Endodermal cell (in vitro differentiated cells): ENCODE measurements around the gene KCND1. TPM values are rescaled to one million over a fixed set of nuclear protein-coding genes. Genes with fewer than 3 reads are reported as not detected.

ENCODE experiments used
- DNase-seq: peaks from one replicate; pipeline ENCODE4 v3.0.0-alpha.2; 2017
- H3K27ac ChIP-seq: 2 replicates; pipeline ENCODE4 v1.5.1; 2013; ENCODE audit warnings: mild to moderate bottlenecking, low read depth, low read length, moderate library complexity
- H3K27me3 ChIP-seq: 2 replicates; pipeline ENCODE4 v1.6.1; 2013; ENCODE audit warnings: mild to moderate bottlenecking, low read length, moderate library complexity; ENCODE audit not compliant: insufficient read depth, control insufficient read depth, poor library complexity, severe bottlenecking
- H3K36me3 ChIP-seq: 2 replicates; pipeline ENCODE4 v1.7.0; 2013; ENCODE audit warnings: mild to moderate bottlenecking, low read length, moderate library complexity; ENCODE audit not compliant: control insufficient read depth, insufficient read depth
- H3K4me1 ChIP-seq: one replicate; pipeline ENCODE4 v1.7.0; 2013; ENCODE audit warnings: low read length; ENCODE audit not compliant: control insufficient read depth, insufficient read depth
- H3K4me3 ChIP-seq: 2 replicates; pipeline ENCODE4 v1.5.1; 2013; ENCODE audit warnings: mild to moderate bottlenecking, low read length, moderate library complexity
- H3K9ac ChIP-seq: 2 replicates; pipeline ENCODE4 v1.6.1; 2013; ENCODE audit warnings: mild to moderate bottlenecking, low read length, moderate library complexity; ENCODE audit not compliant: poor library complexity, severe bottlenecking; ENCODE audit errors: extremely low read depth
- H3K9me3 ChIP-seq: 2 replicates; pipeline ENCODE4 v1.6.1; 2013; ENCODE audit warnings: mild to moderate bottlenecking, low read length, moderate library complexity; ENCODE audit not compliant: control insufficient read depth
- H3K27ac Mint-ChIP-seq: 2 replicates; pipeline ENCODE4 v1.8.0; 2020; ENCODE audit warnings: mixed read lengths
- H3K27me3 Mint-ChIP-seq: 2 replicates; pipeline ENCODE4 v1.8.0; 2021; ENCODE audit warnings: mild to moderate bottlenecking, mixed read lengths; ENCODE audit not compliant: insufficient read depth
- H3K36me3 Mint-ChIP-seq: 2 replicates; pipeline ENCODE4 v1.8.0; 2020; ENCODE audit warnings: low read depth, mixed read lengths
- H3K4me1 Mint-ChIP-seq: 2 replicates; pipeline ENCODE4 v1.8.0; 2020; ENCODE audit warnings: mixed read lengths
- H3K4me3 Mint-ChIP-seq: 2 replicates; pipeline ENCODE4 v1.8.0; 2020; ENCODE audit warnings: mild to moderate bottlenecking, moderate library complexity, mixed read lengths
- H3K9me3 Mint-ChIP-seq: 2 replicates; pipeline ENCODE4 v1.8.0; 2020; ENCODE audit warnings: mild to moderate bottlenecking, mixed read lengths
- WGBS, 2 experiments: methylation state at CpG; one replicate each; pipeline versions ENCODE4 v1.1.5 to v1.1.7; 2013; ENCODE audit warnings: missing lambda C conversion rate in 2 of 2, mixed read lengths in 1 of 2; ENCODE audit not compliant: insufficient coverage in 1 of 2, insufficient read length in 1 of 2; 5-methylcytosine and 5-hydroxymethylcytosine counted together
- total RNA-seq, 2 donors: library from RNA; stranded (reverse); fragmentation: NEBNext Ultra II Directional in 1 of 2; extraction: Animal tissue kit (Norgen Biotek cat#: 25700) in 1 of 2; gene quantifications; 2 replicates in 1 of 2; 3 replicates in 1 of 2; pipeline ENCODE4 v1.2.1, GENCODE V29; 2021
- TF ChIP-seq, protein P1 (sequence below): fragments of 200-600 bp; sonication (generic); conservative IDR thresholded peaks from 2 replicates; pipeline ENCODE4 v1.5.0; 2021; ENCODE audit warnings: antibody characterized with exemption, mild to moderate bottlenecking

KCND1 gene
- total RNA-seq, 2 donors from 2014 or later = 3.6 to 7.0 TPM

DNA sequence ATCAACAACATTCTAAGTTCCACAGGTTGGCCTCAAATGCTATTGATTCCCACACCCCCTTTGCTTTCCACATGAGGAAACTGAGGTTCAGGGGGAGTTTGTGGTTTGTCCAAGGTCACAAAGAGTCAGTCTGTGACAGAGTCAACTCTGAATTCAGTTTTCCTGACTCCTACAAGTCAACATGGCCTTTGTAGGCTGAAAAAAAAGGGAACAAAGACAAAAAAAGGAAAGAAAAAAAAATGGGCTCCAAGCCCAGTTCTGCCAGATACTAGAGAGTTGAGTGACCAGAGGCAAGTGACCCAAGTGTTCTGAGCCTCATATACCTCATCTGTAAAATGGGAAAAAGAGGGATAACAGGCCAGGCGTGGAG, 36.4 kb downstream of the KCND1 start:
- H3K4me1 Mint-ChIP-seq = peaks cover 16% of the 10 kb centered on the region
- no peaks in the 10 kb centered on the region for H3K9me3 ChIP-seq
- H3K9ac ChIP-seq = no peak overlapping the region
- no peak overlapping the region for H3K27ac Mint-ChIP-seq
- H3K9me3 Mint-ChIP-seq = peaks cover 63% of the 10 kb centered on the region
- peaks cover 51% of the 10 kb centered on the region for H3K36me3 ChIP-seq
- WGBS, 2 experiments = 86 to 100% methylated on average over 1 of the region's 1 CpG
- H3K4me1 ChIP-seq = peaks cover 3% of the 10 kb centered on the region
- H3K4me3 ChIP-seq = no peak overlapping the region
- TF ChIP-seq, protein P1, sequence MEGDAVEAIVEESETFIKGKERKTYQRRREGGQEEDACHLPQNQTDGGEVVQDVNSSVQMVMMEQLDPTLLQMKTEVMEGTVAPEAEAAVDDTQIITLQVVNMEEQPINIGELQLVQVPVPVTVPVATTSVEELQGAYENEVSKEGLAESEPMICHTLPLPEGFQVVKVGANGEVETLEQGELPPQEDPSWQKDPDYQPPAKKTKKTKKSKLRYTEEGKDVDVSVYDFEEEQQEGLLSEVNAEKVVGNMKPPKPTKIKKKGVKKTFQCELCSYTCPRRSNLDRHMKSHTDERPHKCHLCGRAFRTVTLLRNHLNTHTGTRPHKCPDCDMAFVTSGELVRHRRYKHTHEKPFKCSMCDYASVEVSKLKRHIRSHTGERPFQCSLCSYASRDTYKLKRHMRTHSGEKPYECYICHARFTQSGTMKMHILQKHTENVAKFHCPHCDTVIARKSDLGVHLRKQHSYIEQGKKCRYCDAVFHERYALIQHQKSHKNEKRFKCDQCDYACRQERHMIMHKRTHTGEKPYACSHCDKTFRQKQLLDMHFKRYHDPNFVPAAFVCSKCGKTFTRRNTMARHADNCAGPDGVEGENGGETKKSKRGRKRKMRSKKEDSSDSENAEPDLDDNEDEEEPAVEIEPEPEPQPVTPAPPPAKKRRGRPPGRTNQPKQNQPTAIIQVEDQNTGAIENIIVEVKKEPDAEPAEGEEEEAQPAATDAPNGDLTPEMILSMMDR = no peak
- H3K4me3 Mint-ChIP-seq = no peak overlapping the region
- H3K27me3 ChIP-seq = no peaks in the 10 kb centered on the region
- no peak for DNase-seq
- H3K36me3 Mint-ChIP-seq = peaks cover 56% of the 10 kb centered on the region
- no peaks in the 10 kb centered on the region for H3K27me3 Mint-ChIP-seq
- no peak overlapping the region for H3K27ac ChIP-seq

DNA sequence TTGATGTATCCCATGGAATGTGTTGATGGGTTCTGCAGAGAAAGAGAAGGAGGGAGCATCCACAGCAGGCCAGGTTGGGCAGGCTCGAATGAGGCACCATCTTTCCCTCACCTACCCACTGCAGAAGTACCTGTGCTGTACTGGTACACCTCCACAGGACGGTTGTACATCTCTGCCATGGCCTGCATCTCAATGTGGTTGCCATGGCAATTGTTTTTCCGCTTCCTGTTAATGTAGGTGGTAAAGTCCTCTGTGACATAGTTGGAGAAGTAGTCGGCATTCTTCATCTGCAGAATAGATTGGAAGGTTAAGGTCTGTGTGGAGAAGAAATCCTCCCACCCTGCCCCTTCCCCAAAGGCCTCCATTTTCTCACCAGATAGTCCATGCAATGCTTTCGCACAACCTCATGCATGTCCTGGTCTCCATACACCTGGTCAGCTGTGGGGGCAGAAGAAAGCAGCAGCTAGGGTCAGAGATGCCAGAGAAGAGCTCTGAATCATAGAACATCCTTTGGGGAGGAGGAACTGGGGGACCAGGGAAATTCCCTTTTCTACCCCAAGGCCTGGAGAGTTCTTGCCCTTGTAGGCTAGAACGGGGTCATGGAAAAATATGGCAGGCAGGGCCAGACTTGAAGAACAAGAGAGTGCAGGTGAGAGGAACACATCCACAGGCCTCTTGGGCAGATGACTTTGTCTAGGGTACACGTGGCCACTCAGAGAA, 36.9 kb downstream of the KCND1 start:
- TF ChIP-seq, protein P1 = no peak
- no peak overlapping the region for H3K9ac ChIP-seq
- no peaks in the 10 kb centered on the region for H3K9me3 ChIP-seq
- Mint-ChIP-seq H3K9me3 (peaks cover 62% of the 10 kb centered on the region), H3K27ac (no peak overlapping the region), H3K4me1 (peaks cover 16% of the 10 kb centered on the region), H3K27me3 (no peaks in the 10 kb centered on the region), H3K4me3 (no peak overlapping the region), H3K36me3 (peaks cover 54% of the 10 kb centered on the region)
- H3K4me3 ChIP-seq = no peak overlapping the region
- DNase-seq = no peak
- no peaks in the 10 kb centered on the region for H3K27me3 ChIP-seq
- WGBS, 2 experiments = 93% methylated on average over 7 of the region's 7 CpGs; no CpG with 5 or more reads in 1 of the 2 experiments
- no peak overlapping the region for H3K27ac ChIP-seq
- H3K36me3 ChIP-seq = peaks cover 45% of the 10 kb centered on the region
- peaks cover 3% of the 10 kb centered on the region for H3K4me1 ChIP-seq

DNA sequence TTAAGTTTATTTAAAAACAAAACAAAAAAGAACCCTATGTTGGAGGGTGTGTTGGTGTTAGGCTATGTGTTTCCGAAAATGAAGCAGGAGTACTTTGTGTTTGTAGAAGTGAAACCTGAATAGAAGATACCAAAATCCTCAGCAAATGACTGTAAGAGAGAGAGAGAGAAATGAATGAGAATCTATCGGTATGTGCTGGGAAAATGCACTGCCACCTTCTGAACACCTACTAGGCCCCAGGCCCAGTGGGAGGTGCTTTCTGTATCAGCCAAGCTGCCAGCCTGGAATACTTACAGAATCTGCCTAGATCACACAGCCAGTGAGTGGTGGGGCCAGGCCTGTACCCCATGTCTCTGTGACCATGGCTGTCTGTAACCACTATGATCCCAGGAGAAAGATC, 37.9 kb downstream of the KCND1 start:
- peaks cover 46% of the 10 kb centered on the region for H3K36me3 Mint-ChIP-seq
- Histone ChIP-seq H3K36me3 (peaks cover 36% of the 10 kb centered on the region), H3K9ac (no peak overlapping the region), H3K9me3 (no peaks in the 10 kb centered on the region), H3K27ac (no peak overlapping the region), H3K4me1 (peaks cover 3% of the 10 kb centered on the region), H3K4me3 (no peak overlapping the region), H3K27me3 (no peaks in the 10 kb centered on the region)
- TF ChIP-seq, protein P1 = no peak
- no peak overlapping the region for H3K4me3 Mint-ChIP-seq
- peaks cover 59% of the 10 kb centered on the region for H3K9me3 Mint-ChIP-seq
- H3K27me3 Mint-ChIP-seq = no peaks in the 10 kb centered on the region
- H3K4me1 Mint-ChIP-seq = peaks cover 16% of the 10 kb centered on the region
- no peak for DNase-seq
- WGBS, 2 experiments = 92 to 100% methylated on average over 1 to 2 of the region's 2 CpGs
- H3K27ac Mint-ChIP-seq = no peak overlapping the region
